ENCODE data around the gene DYDC1. TPM values are rescaled to one million over a fixed set of nuclear protein-coding genes. Genes with fewer than 3 reads are reported as not detected.

Gene DYDC1
- total RNA-seq, 2 donors from 2014 or later, result not detected

Other genes with a start within 250 kb of the DYDC1 start
- gene PLAC9, start 224.0 kb downstream of the DYDC1 start, total RNA-seq, result 1 to 10 TPM; 3.9 to 6.0 TPM
- 100 to 1,000 TPM; 271 to 353 TPM for gene ANXA11, start 151.2 kb downstream of the DYDC1 start, total RNA-seq
- 1 to 10 TPM; 1.4 to 1.8 TPM for gene MAT1A, start 67.1 kb downstream of the DYDC1 start, total RNA-seq
- gene DYDC2, start within 50 bp of the DYDC1 start, total RNA-seq, result 1 to 10 TPM in 1 of 2 donors, not detected in 1; 1.5 TPM
- gene PRXL2A, start 51.8 kb upstream of the DYDC1 start, total RNA-seq, result 100 to 1,000 TPM in 1 of 2 donors, 10 to 100 TPM in 1; 73.5 to 101 TPM
- 10 to 100 TPM; 83.5 to 91.7 TPM for gene TSPAN14, start 97.6 kb upstream of the DYDC1 start, total RNA-seq
- not detected for gene SH2D4B, start 181.1 kb upstream of the DYDC1 start, total RNA-seq